AG04450 (cell line): Measurements from ENCODE around the gene SLC35F3. TPM values are rescaled to one million over a fixed set of nuclear protein-coding genes. Genes with fewer than 3 reads are reported as not detected.
"Not testable (repeated sequence)": the region's sequence is repeated elsewhere in the genome, so short reads cannot be mapped to it uniquely, and the experiment has no call there.

Source experiments
- CTCF ChIA-PET: fragments of 300-600, 350-600 bp; formaldehyde crosslinking; extraction: SDS; loops from one replicate; lab custom pipeline; 2022; ENCODE audit warnings: antibody characterized with exemption, inconsistent platforms; lab: Charles Lee
- POLR2A ChIA-PET: fragments of 350-600 bp; formaldehyde crosslinking; extraction: SDS; loops from one replicate; lab custom pipeline; 2021; ENCODE audit warnings: antibody characterized with exemption, inconsistent platforms; lab: Yijun Ruan, JAX
- DNase-seq: peaks from one replicate; pipeline ENCODE4 v3.0.0-alpha.2; 2011; ENCODE audit warnings: low read depth, low spot score
- H3K27ac ChIP-seq: one replicate; pipeline ENCODE4 v1.5.1; 2012; ENCODE audit warnings: low read depth, low read length, control low read depth
- H3K27me3 ChIP-seq: one replicate; pipeline ENCODE4 v1.6.0; 2012; ENCODE audit warnings: low read length; ENCODE audit not compliant: control insufficient read depth, insufficient read depth
- H3K4me3 ChIP-seq: 2 replicates; pipeline ENCODE4 v1.5.1; 2011; ENCODE audit warnings: mild to moderate bottlenecking, low read depth, low read length, control low read depth
- H3K9me3 ChIP-seq: 2 replicates; pipeline ENCODE4 v1.5.1; 2012; ENCODE audit warnings: low read length; ENCODE audit not compliant: control insufficient read depth, insufficient read depth
- CTCF ChIP-seq: IDR thresholded peaks from 2 replicates; pipeline ENCODE4 v1.5.1; 2011; ENCODE audit warnings: low read depth, low read length, control low read depth, inconsistent platforms
- polyA plus RNA-seq: library from polyadenylated mRNA; depleted of rRNA; stranded (reverse); fragments of >200 nt; gene quantifications from 2 replicates; pipeline ENCODE4 v1.2.3, GENCODE V29; 2011

Gene SLC35F3
- polyA plus RNA-seq, 1 experiment: 0.04 TPM

- Histone ChIP-seq H3K27me3 (no peaks in the 10 kb centered on the region), H3K9me3 (no peaks in the 10 kb centered on the region), H3K4me3 (no peak overlapping the region), H3K27ac (no peak overlapping the region)
- no peak for TF ChIP-seq CTCF
- ChIA-PET CTCF (interaction anchor here (1.2 kb wide), 1 partner anchor 18 kb away, joined by 3 read pairs; no protein-coding TSS in a partner anchor), POLR2A (no interaction called here)
- no peak for DNase-seq
Measured at GRCh38 chr1:234345237-234345636, 440.8 kb downstream of the SLC35F3 start.

GRCh38 chr1:234348964-234349363 lies 444.5 kb downstream of the SLC35F3 start:
- no peak overlapping the region for H3K27ac ChIP-seq
- DNase-seq: no peak
- ChIA-PET CTCF (no interaction called here), POLR2A (no interaction called here)
- H3K27me3 ChIP-seq: no peaks in the 10 kb centered on the region
- no peaks in the 10 kb centered on the region for H3K9me3 ChIP-seq
- H3K4me3 ChIP-seq: no peak overlapping the region
- no peak for TF ChIP-seq CTCF

- H3K27me3 ChIP-seq: no peaks in the 10 kb centered on the region
- no peak overlapping the region for H3K4me3 ChIP-seq
- no peak for DNase-seq
- CTCF ChIA-PET: interaction anchor here (1.8 to 1.9 kb wide), 2 partner anchors 29 to 47 kb away, joined by 5 read pairs; no protein-coding TSS in a partner anchor
- POLR2A ChIA-PET: no interaction called here
- no peaks in the 10 kb centered on the region for H3K9me3 ChIP-seq
- TF ChIP-seq CTCF: no peak
- H3K27ac ChIP-seq: no peak overlapping the region
Measured at GRCh38 chr1:234355782-234356510, 451.5 kb downstream of the SLC35F3 start.

- H3K9me3 ChIP-seq, POLR2A ChIA-PET, DNase-seq, H3K4me3 ChIP-seq, H3K27me3 ChIP-seq, H3K27ac ChIP-seq: not testable (repeated sequence)
- CTCF ChIA-PET: interaction anchor here (1.4 to 1.9 kb wide), 2 partner anchors 30 to 48 kb away, joined by 4 to 5 read pairs; no protein-coding TSS in a partner anchor
Measured at GRCh38 chr1:234356615-234357269, 452.3 kb downstream of the SLC35F3 start.

- H3K9me3 ChIP-seq: no peaks in the 10 kb centered on the region
- H3K27me3 ChIP-seq: no peaks in the 10 kb centered on the region
- H3K4me3 ChIP-seq: no peak overlapping the region
- ChIA-PET POLR2A (no interaction called here), CTCF (interaction anchor here (0.7 to 1.9 kb wide), 3 partner anchors 31 to 49 kb away, joined by 3 to 5 read pairs (median 4); no protein-coding TSS in a partner anchor)
- H3K27ac ChIP-seq: no peak overlapping the region
- no peak for TF ChIP-seq CTCF
- no peak for DNase-seq
Measured at GRCh38 chr1:234357831-234358230, 453.4 kb downstream of the SLC35F3 start.
